ENCODE results near the gene GABRB1. TPM values are rescaled to one million over a fixed set of nuclear protein-coding genes. Genes with fewer than 3 reads are reported as not detected.

GABRB1 gene
- total RNA-seq, 2 experiments from 2014 or later, result not detected

GRCh38 chr4:47154816-47155370 is 123.5 kb downstream of the GABRB1 start:
- no peaks in the 10 kb centered on the region for H3K9me3 ChIP-seq (ENCODE audit: low read length)
- ChIA-PET CTCF (ENCODE audit: unreplicated experiment) (no interaction called here), POLR2A (no interaction called here)
- no peaks in the 10 kb centered on the region for H3K79me2 ChIP-seq (ENCODE audit: insufficient read depth, low read depth, low read length)
- no peaks in the 10 kb centered on the region for H3K9me2 ChIP-seq (ENCODE audit: insufficient read depth, low read length)
- no peaks in the 10 kb centered on the region for H3K4me1 ChIP-seq (ENCODE audit: insufficient read depth, low read length, poor library complexity, severe bottlenecking)
- DNase-seq (ENCODE audit: low spot score), result no peak
- H2AFZ ChIP-seq (ENCODE audit: low read length), result no peak overlapping the region
- H3K4me3 ChIP-seq (ENCODE audit: low read depth, low read length, poor library complexity, severe bottlenecking), result no peak overlapping the region
- H4K20me1 ChIP-seq (ENCODE audit: insufficient read depth, low read length), result no peaks in the 10 kb centered on the region
- no peaks in the 10 kb centered on the region for H3K36me3 ChIP-seq (ENCODE audit: insufficient read depth, low read length)
- no peak for TF ChIP-seq CTCF (conservative IDR thresholded peaks at IDR 0.05; ENCODE audit: low read length)
- no peak overlapping the region for H3K27ac ChIP-seq (ENCODE audit: low read depth, low read length, poor library complexity, severe bottlenecking)
- BruUV-seq (replicated peaks), result no TSS peak
- H3K4me2 ChIP-seq (ENCODE audit: low read length), result no peak overlapping the region
- intact Hi-C loops (cut with micrococcal nuclease; ENCODE audit: unreplicated experiment), result no loop called here

GRCh38 chr4:47155919-47156318 is 124.6 kb downstream of the GABRB1 start:
- no peak overlapping the region for H3K4me2 ChIP-seq (ENCODE audit: low read length)
- H3K36me3 ChIP-seq (ENCODE audit: insufficient read depth, low read length), result no peaks in the 10 kb centered on the region
- no peaks in the 10 kb centered on the region for H4K20me1 ChIP-seq (ENCODE audit: insufficient read depth, low read length)
- H3K27ac ChIP-seq (ENCODE audit: low read depth, low read length, poor library complexity, severe bottlenecking), result no peak overlapping the region
- H3K9me2 ChIP-seq (ENCODE audit: insufficient read depth, low read length), result no peaks in the 10 kb centered on the region
- ChIA-PET POLR2A (no interaction called here), CTCF (ENCODE audit: unreplicated experiment) (no interaction called here)
- BruUV-seq (replicated peaks), result no TSS peak
- no peaks in the 10 kb centered on the region for H3K79me2 ChIP-seq (ENCODE audit: insufficient read depth, low read depth, low read length)
- intact Hi-C loops (cut with micrococcal nuclease; ENCODE audit: unreplicated experiment), result no loop called here
- no peak overlapping the region for H2AFZ ChIP-seq (ENCODE audit: low read length)
- no peaks in the 10 kb centered on the region for H3K4me1 ChIP-seq (ENCODE audit: insufficient read depth, low read length, poor library complexity, severe bottlenecking)
- no peak overlapping the region for H3K4me3 ChIP-seq (ENCODE audit: low read depth, low read length, poor library complexity, severe bottlenecking)
- no peaks in the 10 kb centered on the region for H3K9me3 ChIP-seq (ENCODE audit: low read length)
- TF ChIP-seq EZH2phosphoT487 (IDR thresholded peaks at IDR 0.05; ENCODE audit: borderline replicate concordance, low read depth, low read length), result no peak
- TF ChIP-seq CTCF (conservative IDR thresholded peaks at IDR 0.05; ENCODE audit: low read length), result no peak
- DNase-seq (ENCODE audit: low spot score), result no peak

GRCh38 chr4:47160095-47160494 is 128.7 kb downstream of the GABRB1 start:
- Histone ChIP-seq H3K27ac (ENCODE audit: low read depth, low read length, poor library complexity, severe bottlenecking) (no peak overlapping the region), H3K36me3 (ENCODE audit: insufficient read depth, low read length) (no peaks in the 10 kb centered on the region), H4K20me1 (ENCODE audit: insufficient read depth, low read length) (no peaks in the 10 kb centered on the region), H3K9me3 (ENCODE audit: low read length) (no peaks in the 10 kb centered on the region), H3K4me1 (ENCODE audit: insufficient read depth, low read length, poor library complexity, severe bottlenecking) (no peaks in the 10 kb centered on the region), H2AFZ (ENCODE audit: low read length) (no peak overlapping the region), H3K79me2 (ENCODE audit: insufficient read depth, low read depth, low read length) (no peaks in the 10 kb centered on the region), H3K9me2 (ENCODE audit: insufficient read depth, low read length) (no peaks in the 10 kb centered on the region), H3K4me2 (ENCODE audit: low read length) (no peak overlapping the region), H3K4me3 (ENCODE audit: low read depth, low read length, poor library complexity, severe bottlenecking) (no peak overlapping the region)
- ChIA-PET CTCF (ENCODE audit: unreplicated experiment) (no interaction called here), POLR2A (no interaction called here)
- no peak for TF ChIP-seq EZH2phosphoT487 (IDR thresholded peaks at IDR 0.05; ENCODE audit: borderline replicate concordance, low read depth, low read length)
- TF ChIP-seq CTCF (conservative IDR thresholded peaks at IDR 0.05; ENCODE audit: low read length), result no peak
- DNase-seq (ENCODE audit: low spot score), result no peak
- intact Hi-C loops (cut with micrococcal nuclease; ENCODE audit: unreplicated experiment), result no loop called here
- no TSS peak for BruUV-seq (replicated peaks)
